Measurements from ENCODE around the gene PC.
"Not testable (repeated sequence)": the region's sequence is repeated elsewhere in the genome, so short reads cannot be mapped to it uniquely, and the experiment has no call there.

Gene PC

DNA sequence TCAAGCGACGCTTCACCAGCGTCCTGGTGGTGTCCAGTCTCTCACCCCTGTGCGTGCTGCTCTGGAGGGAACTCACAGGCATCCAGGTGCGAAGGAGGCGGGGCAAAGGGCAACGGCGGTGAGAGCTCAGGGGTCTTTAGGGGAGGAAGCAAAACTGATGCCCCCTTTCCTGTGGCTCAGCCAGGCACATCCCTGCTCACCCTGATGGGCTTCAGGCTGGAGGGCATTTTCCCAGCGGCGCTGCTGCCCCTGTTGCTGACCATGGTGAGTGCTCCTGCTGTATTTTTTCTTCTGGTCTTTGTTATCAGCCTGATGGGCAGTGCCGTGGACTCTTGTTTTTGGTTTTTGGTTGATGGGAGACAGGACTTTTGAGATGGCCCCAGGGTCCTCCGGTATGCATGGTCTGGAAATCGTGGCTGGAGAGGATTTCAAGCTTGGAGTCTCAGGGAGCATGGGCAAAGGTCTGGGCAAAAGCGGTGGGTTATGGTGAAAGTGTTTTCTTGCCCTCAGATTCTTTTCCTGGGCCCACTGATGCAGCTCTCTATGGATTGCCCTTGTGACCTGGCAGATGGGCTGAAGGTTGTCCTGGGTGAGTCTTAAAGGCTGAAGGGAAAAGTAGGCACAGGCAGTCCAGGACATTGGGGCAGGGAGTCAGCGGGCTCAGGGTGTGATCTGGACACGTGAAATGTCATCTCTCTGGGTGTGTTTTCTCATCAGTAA, 114.2 kb downstream of the PC start:
- FAIRE-seq (no peak), DNase-seq (ENCODE audit: low spot score) (no peak)

DNA sequence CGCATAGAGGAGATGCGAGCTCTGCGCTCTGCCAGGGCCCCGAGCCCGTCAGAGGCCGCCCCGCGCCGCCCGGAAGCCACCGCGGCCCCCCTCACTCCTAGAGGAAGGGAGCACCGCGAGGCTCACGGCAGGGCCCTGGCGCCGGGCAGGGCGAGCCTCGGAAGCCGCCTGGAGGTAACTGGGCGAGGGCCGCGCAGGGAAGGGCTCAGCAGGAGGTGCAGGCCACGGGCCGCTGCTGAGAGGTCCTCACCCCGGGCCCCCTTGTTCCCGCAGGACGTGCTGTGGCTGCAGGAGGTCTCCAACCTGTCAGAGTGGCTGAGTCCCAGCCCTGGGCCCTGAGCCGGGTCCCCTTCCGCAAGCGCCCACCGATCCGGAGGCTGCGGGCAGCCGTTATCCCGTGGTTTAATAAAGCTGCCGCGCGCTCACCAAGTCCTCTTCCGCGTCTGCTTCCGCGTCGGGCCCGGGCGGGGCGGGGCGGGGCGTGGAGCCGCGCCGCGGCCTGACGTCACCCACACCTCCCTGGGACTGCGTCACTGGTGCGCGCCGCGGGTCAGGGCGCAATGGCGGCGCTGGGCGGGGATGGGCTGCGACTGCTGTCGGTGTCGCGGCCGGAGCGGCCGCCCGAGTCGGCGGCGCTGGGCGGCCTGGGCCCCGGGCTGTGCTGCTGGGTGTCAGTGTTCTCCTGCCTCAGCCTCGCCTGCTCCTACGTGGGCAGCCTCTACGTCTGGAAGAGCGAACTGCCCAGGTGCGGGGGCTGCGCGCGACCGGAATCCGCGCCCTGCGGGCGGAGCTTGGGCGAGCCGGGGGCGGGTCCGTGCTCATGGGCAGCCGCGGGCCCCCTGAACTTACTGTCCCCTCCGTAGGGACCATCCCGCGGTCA, 115.0 kb downstream of the PC start, which contains the start of gene RCE1:
Gene RCE1, plus strand, starts transcription at position 546 of the 880 bp plus-strand sequence. Its CDS starts 15 bp downstream, at position 561.
- no peak for FAIRE-seq
- DNase-seq (ENCODE audit: low spot score), result peak; percentile 71

DNA sequence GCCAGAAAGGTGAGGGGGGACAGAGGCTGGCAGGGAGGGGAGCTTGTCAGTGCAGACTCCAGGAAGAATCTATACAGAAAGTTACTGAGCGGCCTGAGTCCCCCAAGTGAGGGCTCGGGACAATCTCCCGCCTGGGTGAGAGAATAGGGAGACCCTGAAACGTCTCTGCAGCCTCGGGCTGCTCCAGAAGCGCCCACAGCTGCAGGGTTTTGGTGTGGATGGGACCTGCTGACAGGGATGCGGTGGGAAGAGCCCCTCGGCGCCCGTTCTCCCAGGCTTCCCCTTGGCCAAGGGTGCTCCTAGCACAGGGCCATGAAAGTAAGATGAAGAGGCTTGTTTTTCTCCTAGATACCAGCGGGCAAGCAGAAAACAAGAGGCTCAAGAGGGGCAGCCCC, 115.7 kb downstream of the PC start:
- FAIRE-seq, result no peak
- DNase-seq (ENCODE audit: low spot score), result no peak

DNA sequence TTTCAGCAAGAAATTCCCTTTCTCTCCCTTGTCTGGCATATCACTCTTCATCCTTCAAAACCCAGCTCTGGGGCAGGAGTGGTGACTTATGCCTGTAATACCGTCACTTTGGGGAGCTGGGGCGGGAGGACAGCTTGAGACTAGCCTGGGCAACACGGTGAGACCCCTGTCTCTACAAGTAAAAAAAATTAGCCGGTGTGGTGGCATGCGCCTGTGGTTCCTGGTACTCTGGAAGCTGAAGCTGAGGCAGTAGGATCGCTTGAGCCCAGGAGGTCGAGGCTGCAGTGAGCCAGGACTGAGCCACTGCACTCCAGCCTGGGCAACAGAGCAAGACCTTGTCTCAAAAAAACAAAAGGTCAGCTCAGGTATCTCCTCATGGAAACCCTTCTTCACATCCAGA, 116.3 kb downstream of the PC start:
- DNase-seq (ENCODE audit: low spot score) (no peak), FAIRE-seq (no peak)

DNA sequence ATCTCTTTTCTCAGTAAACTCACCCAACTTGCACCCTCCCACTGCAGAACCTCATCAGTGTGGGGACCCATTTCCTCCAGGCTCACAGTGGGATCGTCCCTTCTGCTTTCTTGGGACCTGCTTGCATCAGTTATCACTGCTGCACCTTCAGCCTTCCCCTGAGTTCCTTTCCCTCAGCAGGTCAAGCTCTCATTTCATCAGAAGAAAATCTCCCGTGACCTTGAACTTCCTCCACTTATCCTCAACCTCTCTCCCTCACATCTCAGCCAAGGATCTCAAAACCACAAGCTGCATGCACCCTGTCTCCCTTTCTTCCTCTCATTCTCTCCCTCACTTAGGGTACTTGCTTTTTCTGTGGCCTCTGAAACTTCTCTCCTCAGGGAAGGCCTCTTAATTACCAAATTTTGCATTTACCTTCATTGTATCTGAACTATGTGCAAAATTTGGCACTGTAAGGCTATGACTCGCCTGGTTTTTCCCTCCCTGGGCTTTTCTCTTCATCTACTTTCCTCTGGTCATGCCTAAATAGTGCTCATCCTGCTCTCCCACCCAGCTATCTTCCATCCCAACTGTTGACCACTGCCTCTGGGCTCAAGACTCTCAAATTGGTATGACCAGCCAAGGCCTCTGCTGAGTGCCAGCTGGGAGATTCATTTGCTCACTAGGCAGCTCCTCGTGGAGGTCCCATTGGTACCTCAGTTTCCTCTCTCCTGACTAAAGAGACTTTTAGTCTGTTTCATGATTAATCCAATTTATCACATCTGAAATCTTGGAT, 117.7 kb downstream of the PC start:
- no peak for FAIRE-seq
- no peak for DNase-seq (ENCODE audit: low spot score)

DNA sequence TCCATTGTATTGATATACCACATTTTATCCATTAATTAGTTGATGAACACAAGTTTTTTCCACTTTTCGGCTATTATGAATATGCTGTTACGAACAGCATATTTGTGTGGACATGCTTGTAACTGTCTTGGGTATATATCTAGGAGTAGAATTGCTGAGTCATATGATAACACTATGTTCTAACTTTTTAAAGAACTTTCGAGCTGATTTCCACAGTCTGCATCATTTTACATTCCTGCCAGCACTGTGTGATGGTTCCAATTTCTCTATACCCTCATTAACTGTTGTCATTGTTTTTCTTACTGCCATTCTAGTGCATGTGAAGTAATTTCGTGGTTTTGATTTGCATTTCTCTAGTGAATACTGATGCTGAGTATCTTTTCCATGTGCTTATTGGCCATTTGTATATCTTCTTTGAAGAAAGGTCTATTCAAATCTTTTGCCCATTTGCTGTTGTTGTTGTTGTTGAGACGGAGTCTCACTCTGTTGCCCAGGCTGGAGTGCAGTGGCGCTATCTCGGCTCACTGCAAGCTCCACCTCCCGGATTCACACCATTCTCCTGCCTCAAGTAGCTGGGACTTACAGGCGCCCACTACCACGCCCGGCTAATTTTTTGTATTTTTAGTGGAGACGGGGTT, 122.3 kb downstream of the PC start:
- DNase-seq (ENCODE audit: low spot score), result no peak
- no peak for FAIRE-seq

DNA sequence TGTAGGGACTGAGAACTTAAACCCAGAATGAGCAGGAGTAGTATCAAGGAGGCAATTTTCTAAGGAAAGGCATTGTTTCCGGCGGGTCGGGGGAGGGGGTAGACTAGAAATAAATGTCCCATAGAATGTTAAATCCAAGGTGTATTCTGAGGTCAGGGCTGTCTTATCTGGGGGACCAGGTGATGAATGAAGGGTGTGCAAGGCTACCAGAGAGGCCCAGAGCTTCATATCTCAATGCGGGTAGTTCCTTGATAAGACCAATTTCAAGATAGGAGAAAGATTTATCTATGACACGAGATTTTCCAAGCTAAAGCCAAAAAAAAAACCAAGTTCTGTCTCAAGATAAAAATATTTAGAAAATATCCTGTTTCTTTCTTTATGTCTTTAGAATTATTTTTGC, 123.2 kb downstream of the PC start:
- no peak for FAIRE-seq
- no peak for DNase-seq (ENCODE audit: low spot score)

DNA sequence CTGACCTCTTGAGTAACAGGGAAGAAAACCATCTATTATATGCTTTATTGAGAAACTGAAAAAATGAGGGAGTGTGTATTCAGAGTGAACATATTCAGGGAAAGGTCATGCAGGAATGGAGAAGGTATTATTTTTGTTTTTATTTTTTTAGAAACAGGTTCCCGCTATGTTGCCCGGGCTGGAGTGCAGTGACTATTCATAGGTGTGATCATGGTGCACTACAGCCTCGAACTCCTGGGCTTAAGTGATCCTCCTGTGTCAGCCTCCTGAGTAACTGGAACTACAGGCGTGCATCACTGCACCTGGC, 123.7 kb downstream of the PC start:
- DNase-seq (ENCODE audit: low spot score) (no peak), FAIRE-seq (no peak)

DNA sequence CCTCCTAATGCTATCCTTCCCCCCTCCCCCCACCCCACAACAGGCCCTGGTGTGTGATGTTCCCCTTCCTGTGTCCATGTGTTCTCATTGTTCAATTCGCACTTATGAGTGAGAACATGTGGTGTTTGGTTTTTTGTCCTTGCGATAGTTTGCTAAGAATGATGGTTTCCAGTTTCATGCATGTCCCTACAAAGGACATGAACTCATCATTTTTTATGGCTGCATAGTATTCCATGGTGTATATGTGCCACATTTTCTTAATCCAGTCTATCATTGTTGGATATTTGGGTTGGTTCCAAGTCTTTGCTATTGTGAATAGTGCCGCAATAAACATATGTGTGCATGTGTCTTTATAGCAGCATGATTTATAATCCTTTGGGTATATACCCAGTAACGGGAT, 133.6 kb downstream of the PC start:
- DNase-seq (ENCODE audit: low spot score); FAIRE-seq: not testable (repeated sequence)

DNA sequence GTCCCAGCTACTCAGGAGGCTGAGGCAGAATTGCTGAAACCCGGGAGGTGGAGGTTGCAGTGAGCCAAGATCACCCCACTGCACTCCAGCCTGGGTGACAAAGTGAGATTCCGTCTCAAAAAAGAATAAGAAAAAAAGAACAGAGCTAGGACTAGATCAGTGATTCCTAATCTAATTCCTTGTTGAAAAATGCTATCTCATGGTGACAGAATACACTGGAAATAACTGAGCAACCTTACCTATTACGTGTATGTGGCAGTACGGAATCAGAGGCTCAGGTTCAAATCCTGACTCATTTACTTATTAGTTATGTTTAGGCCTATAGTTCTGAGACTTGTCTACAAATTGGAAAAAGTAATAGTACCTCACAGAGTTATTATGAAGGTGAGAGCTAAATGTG, 134.5 kb downstream of the PC start:
- FAIRE-seq (no peak), DNase-seq (ENCODE audit: low spot score) (no peak)

DNA sequence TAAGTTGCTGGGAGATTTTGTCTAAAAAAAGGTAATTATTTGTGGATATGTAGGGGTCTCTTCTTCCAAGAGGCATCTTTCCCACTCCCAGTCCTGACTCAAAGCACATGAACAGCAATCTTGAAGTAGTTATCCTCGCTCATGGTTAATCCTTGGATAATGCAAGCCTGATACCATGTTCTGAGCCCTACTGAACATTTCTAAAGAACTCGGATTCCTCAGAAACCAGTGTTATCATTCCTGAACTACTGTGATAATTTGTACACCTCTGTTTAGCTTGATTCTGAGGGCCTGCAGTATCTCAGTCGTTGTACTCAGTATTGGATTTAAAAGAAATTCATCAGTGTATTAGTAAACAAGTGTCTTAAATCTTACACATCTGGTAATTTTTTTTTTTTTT, 137.3 kb downstream of the PC start:
- FAIRE-seq (no peak), DNase-seq (ENCODE audit: low spot score) (no peak)

DNA sequence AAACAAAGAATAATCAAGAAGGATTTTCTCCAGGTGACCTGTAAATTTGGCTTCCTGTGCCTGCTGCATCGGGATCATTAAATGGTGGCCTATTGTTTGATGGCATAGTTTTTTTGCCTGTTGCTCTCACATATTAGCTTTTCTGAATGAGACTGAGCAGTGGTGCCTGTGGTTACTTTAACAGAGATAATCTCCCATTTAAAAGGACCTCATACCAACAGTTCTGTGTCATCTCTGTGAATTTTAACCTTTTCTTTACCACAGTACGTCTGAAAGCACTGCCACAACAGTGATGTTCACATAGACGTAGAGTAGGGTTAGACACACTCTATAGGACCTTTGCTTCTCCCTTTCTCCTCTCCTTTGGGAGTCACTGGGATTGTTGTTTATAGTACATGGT, 137.8 kb downstream of the PC start:
- DNase-seq (ENCODE audit: low spot score) (no peak), FAIRE-seq (no peak)

DNA sequence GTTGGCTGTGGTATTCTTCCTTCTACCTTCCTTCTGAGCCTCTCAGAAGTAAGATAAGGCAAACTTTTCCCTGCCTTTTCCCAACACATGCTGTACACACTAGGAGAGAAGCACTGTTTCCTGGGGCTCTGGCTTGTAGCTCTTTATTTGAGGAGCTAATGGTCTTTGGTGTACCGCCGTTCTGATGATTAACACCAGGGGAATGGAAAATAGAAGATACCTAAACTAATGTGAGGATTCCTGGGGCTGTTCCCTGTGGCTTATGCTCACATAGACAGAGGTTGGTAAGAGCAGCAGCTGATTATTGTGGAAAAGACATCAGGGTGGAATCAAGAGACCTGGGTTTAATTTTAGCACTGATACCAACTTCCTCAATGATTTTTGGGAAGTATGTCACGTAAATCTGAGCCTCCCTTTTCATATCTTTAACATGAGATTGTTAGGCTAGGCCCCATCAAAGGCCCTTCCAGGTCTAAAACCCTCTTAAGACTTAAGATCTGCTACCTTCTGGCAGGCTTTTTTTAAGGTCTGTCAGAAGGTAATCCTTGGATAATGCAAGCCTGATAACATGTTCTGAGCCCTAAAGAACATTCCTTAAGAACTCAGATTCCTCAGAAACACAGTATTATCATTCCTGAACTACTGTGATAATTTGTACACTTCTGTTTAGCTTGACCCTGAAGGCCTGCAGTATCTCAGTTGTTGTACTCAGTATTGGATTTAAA, 139.8 kb downstream of the PC start:
- DNase-seq (ENCODE audit: low spot score), result no peak
- FAIRE-seq, result no peak

DNA sequence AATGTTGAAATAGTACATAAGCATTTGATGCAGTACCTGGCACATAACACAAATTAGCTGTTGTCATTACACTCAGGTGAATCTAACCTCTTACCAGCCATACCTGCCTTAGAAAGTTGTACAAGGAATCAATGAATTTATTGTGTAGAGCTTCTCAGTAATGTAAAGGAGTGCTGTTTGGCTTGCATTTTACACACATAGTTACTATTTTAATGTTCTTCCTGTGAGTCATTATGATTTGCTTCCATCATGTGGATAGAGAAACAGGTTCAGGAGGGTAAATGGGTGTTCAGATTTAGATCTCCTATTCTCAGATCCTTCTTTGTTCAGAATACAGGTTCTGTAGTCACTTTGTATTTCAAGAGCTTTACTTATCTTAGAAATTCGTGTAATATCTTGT, 142.5 kb downstream of the PC start:
- DNase-seq (ENCODE audit: low spot score) (no peak), FAIRE-seq (no peak)

DNA sequence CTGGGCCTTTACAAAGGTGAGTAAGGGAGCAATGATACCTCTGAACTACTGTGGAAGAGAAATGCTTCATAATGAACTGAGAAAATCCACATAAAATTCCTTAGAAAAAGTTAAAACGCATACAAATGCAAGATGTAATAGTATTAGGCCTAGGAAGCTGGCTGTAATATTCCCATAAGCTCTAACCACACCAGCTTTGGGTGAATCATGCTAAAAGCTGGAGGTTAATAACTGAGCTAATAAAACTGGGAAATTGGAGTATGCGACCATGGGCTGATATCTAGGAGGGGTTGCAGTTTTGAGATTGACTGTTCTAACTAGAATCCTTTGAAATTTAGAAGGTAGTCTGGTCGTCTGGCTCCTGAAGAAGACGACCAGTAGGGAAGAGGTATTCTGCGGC, 143.5 kb downstream of the PC start:
- FAIRE-seq (no peak), DNase-seq (ENCODE audit: low spot score) (no peak)

DNA sequence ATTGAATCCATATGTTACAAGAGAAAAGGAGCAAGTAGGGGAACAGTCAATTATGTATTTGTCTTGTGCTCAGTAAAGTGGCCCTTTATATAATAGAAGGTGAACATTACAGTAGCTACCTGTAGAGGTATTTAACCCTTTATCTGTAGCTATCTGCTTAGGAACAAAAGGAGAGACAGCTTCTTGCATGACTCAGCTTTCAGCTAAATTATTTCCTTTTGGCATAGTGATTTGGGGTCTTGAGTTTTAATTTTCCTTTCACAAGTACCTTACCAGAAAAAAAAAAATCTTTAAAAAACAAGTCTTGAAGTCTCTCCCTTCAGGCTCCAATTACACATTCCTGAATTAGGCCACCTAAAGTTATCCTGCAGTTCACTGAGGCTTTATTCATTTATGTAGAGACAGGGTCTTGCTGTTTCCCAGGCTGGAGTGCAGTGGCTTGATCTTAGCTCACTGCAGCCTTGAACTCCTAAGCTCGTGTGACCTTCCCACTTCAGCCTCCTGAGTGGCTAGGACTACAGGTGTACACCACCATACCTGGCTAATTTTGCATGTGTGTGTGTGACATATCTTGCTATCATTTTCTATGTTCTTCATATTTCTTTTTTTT, 147.5 kb downstream of the PC start:
- FAIRE-seq (no peak), DNase-seq (ENCODE audit: low spot score) (no peak)

DNA sequence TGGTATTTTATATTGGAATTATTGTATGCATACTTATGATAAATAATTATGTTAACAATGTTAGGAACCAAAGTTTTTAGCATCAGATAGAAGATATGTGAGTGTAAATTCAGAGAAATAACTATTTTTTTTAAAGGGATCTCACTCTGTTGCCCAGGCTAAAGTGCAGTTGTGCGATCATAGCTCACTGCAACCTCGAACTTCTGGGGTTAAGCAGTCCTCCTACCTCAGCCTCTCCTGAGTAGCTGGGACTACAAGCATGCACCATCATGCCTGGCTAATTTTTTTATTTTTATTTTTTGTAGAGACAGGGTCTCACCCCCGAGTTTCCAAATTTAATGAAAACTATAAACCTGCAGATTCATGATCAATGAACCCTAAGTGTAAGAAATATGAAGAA, 148.6 kb downstream of the PC start:
- no peak for DNase-seq (ENCODE audit: low spot score)
- FAIRE-seq, result no peak

DNA sequence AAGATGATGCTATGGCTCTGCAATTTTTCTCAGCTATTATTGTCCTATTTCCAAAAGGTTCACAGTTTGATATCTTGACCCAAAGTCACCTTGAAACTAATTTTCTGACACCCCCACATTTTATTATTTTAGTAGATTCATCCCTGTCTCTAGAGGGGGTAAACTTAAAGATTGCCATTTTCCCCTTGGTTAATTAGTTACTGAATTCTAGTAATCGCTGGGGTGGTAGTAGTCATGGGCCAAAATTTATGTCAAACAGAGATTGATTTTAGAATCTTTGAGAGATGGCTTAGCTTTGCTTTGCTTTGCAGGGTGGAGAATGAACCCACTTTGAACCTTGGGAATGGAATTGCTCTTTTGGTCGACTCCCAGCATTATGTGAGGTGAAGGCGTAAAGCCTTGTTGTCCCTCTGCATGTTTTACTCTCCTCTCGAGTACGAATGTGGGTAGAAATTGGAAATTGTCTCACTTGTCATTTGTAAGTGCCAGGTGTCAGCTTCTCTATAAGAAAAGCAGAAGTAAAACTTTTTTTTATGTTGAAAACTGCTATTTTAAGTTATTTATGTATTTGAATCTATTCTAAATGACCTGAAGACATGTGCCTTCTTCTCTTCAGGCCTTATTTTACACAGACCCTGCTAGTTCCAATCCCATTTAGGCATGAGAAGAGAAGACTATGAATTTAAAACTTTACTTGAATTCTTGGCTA, 157.3 kb downstream of the PC start:
- FAIRE-seq (no peak), DNase-seq (ENCODE audit: low spot score) (no peak)

DNA sequence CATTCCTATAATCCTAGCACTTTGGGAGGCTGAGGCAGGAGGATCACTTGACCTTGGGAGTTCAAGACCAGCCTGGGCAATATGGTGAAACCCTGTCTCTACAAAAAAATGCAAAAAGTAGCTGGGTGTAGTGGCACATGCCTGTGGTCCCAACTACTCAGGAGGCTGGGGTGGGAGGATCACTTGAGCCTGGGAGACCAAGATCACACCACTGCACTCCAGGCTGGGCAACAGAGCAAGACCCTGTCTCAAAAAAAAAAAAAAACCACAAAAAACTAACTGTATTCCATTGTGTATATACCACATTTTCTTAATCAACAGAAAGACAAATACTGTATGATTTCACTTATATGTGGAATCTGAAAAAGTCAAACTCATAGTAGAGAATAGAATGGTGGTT, 158.4 kb downstream of the PC start:
- FAIRE-seq, result not testable (repeated sequence)

More for the DNA sequence above, 158.4 kb downstream of the PC start:
- DNase-seq (ENCODE audit: low spot score), result not testable (repeated sequence)

Data from RCC 7860 (cell line).